ENCODE measurements around the gene LY9. TPM values are rescaled to one million over a fixed set of nuclear protein-coding genes. Genes with fewer than 3 reads are reported as not detected.

The LY9 gene
- total RNA-seq, 1 donor from 2014 or later: not detected

DNA sequence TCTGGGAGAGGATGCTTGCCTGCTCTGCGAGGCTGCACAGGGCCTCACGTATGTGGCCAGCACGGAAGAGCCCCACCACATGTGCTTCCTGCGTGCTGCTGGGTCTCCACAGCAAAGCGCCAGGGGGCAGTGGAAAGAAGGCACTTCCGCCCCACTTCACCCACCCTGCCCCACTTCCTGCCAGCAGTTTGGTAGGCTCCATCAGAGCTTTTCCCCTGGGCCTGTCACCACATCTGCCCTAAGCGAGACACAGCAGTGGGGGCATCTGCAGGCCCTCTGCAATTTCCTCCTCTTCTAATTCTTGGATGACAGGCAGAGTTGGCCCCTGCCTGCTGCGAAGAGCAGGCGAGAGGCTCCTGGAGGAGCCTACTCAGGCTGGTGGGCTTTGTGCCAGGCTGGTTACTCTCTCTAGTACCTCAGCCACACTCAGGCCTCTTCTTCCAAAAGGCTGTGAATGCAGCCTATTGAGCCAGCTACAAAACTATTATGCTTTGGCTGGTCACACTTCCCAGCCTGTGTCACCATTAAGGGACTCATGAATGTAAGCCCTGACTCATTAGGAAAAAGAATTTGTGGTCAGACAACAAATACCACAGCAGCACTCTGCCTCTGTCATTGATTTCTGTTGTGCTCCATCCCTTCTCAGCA, 41.7 kb downstream of the LY9 start:
- DNase-seq (ENCODE audit: low spot score in 2 of 2, unreplicated experiment in 2 of 2): no peak
- H3K4me1 Mint-ChIP-seq: peaks cover 8% of the 10 kb centered on the region
- H3K36me3 Mint-ChIP-seq: no peaks in the 10 kb centered on the region
- no peaks in the 10 kb centered on the region for H3K27me3 Mint-ChIP-seq (ENCODE audit: low read depth)
- no peak overlapping the region for H3K27ac Mint-ChIP-seq
- H3K9me3 Mint-ChIP-seq: no peaks in the 10 kb centered on the region
- H3K4me3 Mint-ChIP-seq: no peak overlapping the region
- TF ChIP-seq, protein P1, sequence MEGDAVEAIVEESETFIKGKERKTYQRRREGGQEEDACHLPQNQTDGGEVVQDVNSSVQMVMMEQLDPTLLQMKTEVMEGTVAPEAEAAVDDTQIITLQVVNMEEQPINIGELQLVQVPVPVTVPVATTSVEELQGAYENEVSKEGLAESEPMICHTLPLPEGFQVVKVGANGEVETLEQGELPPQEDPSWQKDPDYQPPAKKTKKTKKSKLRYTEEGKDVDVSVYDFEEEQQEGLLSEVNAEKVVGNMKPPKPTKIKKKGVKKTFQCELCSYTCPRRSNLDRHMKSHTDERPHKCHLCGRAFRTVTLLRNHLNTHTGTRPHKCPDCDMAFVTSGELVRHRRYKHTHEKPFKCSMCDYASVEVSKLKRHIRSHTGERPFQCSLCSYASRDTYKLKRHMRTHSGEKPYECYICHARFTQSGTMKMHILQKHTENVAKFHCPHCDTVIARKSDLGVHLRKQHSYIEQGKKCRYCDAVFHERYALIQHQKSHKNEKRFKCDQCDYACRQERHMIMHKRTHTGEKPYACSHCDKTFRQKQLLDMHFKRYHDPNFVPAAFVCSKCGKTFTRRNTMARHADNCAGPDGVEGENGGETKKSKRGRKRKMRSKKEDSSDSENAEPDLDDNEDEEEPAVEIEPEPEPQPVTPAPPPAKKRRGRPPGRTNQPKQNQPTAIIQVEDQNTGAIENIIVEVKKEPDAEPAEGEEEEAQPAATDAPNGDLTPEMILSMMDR (IDR thresholded peaks at IDR 0.05; ENCODE audit: unreplicated experiment): no peak

DNA sequence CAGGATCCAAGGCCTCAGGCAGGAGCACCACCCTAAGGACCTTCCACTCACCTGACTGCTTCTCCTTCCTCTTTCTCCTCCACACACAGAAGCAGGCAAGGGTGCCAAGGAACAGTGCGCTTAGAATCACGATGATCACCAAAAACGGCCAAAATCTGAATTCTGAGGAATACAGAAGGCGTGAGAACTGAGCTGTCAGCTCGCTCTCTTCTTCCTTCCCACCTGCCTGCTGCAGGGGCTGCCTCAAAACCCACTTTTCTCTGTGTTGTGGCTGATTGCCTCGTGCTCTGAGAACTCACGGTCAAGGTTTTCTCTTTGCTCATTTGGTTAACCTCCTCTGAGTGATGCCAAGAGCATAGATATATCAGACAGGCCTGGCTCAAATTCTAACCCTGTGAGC, 42.9 kb downstream of the LY9 start:
- Mint-ChIP-seq H3K4me3 (no peak overlapping the region), H3K27ac (no peak overlapping the region), H3K27me3 (ENCODE audit: low read depth) (no peaks in the 10 kb centered on the region), H3K9me3 (no peaks in the 10 kb centered on the region), H3K4me1 (peaks cover 20% of the 10 kb centered on the region), H3K36me3 (no peaks in the 10 kb centered on the region)
- TF ChIP-seq, protein P1 (IDR thresholded peaks at IDR 0.05; ENCODE audit: unreplicated experiment): no peak
- DNase-seq (ENCODE audit: low spot score in 2 of 2, unreplicated experiment in 2 of 2): no peak

DNA sequence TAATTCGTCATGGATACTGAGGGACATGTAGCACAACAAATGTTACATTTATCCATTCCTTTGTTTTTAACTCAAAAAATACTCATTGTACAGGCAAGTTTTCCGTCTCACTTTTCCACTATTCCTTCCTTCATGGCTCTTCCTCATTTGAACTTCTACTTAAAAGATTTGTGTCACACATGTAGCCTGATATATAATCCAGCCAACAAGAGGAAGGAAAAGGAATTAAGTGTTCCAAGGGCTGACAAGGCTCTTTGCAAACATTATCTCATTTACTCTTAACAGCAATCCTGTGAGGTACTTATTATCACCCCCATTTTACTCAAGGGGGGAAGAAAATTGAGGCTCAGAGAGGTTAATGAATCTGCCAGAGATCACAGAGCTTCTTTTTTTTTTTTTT, 43.8 kb downstream of the LY9 start:
- no peaks in the 10 kb centered on the region for H3K27me3 Mint-ChIP-seq (ENCODE audit: low read depth)
- H3K4me3 Mint-ChIP-seq: no peak overlapping the region
- DNase-seq (ENCODE audit: low spot score in 2 of 2, unreplicated experiment in 2 of 2): no peak
- peaks cover 23% of the 10 kb centered on the region for H3K4me1 Mint-ChIP-seq
- TF ChIP-seq, protein P1 (IDR thresholded peaks at IDR 0.05; ENCODE audit: unreplicated experiment): no peak
- no peak overlapping the region for H3K27ac Mint-ChIP-seq
- H3K36me3 Mint-ChIP-seq: no peaks in the 10 kb centered on the region
- no peaks in the 10 kb centered on the region for H3K9me3 Mint-ChIP-seq

DNA sequence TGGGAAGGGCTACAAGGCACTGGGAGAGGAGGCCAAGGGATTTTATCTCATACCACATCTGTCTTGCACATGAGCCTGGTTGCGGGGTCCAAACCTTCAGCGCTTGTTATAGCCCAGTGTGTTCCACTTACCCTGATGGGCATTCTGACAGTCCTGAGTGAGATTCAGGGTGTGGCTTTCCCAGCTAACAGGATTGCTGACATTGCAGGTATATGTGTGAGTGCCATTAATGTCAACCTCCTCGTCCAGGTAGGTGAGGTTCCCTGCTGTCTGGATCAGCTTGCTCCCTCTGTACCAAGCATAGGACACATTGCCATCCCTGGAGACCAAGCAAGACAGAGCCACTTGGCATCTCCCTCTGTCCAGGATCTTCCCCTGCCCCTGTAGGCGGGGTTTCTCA, 45.1 kb downstream of the LY9 start:
- TF ChIP-seq, protein P1 (IDR thresholded peaks at IDR 0.05; ENCODE audit: unreplicated experiment): no peak
- no peaks in the 10 kb centered on the region for H3K36me3 Mint-ChIP-seq
- H3K9me3 Mint-ChIP-seq: peaks cover 3% of the 10 kb centered on the region
- peaks cover 27% of the 10 kb centered on the region for H3K4me1 Mint-ChIP-seq
- H3K27ac Mint-ChIP-seq: no peak overlapping the region
- no peak for DNase-seq (ENCODE audit: low spot score in 2 of 2, unreplicated experiment in 2 of 2)
- no peaks in the 10 kb centered on the region for H3K27me3 Mint-ChIP-seq (ENCODE audit: low read depth)
- no peak overlapping the region for H3K4me3 Mint-ChIP-seq

DNA sequence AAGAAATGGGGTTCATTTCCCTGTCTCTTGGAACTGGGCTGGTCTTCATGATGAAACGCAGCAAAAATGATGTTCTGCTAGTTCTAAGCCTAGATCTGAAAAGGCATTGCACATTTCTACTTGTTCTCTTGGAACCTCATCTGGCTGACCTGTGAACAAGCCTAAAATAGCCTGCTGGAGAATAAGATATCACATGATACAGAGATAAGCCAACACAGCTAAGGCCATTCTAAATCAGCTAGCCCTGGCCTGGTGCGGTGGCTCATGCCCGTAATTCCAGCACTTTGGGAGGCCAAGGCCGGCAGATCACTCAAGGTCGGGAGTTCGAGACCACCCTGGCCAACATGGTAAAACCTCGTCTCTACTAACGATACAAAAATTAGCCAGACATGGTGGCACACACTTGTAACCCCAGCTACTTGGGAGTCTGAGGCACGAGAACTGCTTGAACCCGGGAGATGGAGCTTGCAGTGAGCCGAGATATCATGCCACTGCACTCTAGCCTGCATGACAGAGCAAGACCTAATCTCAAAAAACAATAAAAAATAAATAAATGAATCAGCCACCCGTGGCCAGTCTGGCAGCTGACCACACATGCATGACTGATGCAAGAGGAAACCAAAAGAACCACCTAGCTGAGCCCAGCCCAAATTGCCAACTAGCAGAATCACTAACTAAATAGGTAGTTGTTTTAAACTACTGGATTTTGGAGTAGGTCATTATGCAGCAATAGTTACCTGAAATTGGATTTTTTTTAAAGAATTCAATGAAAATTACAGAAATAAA, 48.7 kb downstream of the LY9 start:
- TF ChIP-seq, protein P1 (IDR thresholded peaks at IDR 0.05; ENCODE audit: unreplicated experiment): no peak
- Mint-ChIP-seq H3K9me3 (peaks cover 6% of the 10 kb centered on the region), H3K27ac (no peak overlapping the region), H3K4me1 (peaks cover 25% of the 10 kb centered on the region), H3K36me3 (no peaks in the 10 kb centered on the region), H3K27me3 (ENCODE audit: low read depth) (peaks cover 8% of the 10 kb centered on the region), H3K4me3 (no peak overlapping the region)
- no peak for DNase-seq (ENCODE audit: low spot score in 2 of 2, unreplicated experiment in 2 of 2)
